ENCODE measurements around the gene RAB31.

Gene RAB31

DNA sequence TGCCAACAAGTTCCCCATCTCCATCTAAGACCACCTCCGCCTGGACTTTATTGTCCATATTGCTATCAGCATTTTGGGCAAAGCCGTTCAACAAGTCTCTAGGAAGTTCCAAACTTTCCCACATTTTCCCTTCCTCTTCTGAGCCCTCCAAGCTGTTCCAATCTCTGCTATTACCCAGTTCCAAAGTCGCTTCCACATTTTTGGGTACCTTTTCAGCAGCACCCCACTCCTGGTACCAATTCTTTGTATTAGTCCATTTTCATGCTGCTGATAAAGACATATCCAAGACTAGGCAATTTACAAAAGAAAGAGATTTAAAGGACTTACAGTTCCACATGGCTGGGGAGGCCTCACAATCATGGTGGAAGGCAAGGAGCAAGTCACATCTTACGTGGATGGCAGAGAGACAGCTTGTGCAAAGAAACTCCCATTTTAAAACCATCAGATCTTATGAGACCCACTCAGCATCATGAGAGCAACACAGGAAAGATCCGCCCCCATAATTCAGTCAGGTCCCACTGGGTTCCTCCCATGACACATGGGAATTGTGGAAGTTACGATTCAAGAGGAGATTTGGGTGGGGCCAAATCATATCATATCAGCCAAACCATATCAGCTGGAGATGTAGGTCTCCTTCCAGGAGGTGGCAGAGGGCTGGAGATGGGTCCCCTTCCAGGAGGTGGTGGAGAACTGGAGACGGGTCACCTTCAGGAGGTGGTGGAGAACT lies 157.8 kb downstream of the RAB31 start:
- Histone ChIP-seq H3K4me3 (ENCODE audit: low read depth, low read length) (no peak overlapping the region), H3K9ac (no peak overlapping the region), H3K79me2 (no peaks in the 10 kb centered on the region), H3K27ac (no peak overlapping the region), H2AFZ (no peak overlapping the region), H3K4me2 (ENCODE audit: low read length) (no peak overlapping the region), H3K36me3 (ENCODE audit: control insufficient read depth, insufficient read depth, low read length) (no peaks in the 10 kb centered on the region), H3K9me3 (ENCODE audit: control insufficient read depth, low read length) (no peaks in the 10 kb centered on the region), H3K4me1 (no peaks in the 10 kb centered on the region), H3K27me3 (ENCODE audit: control insufficient read depth, insufficient read depth, low read length) (no peaks in the 10 kb centered on the region)
- TF ChIP-seq CTCF (IDR thresholded peaks at IDR 0.05): no peak

GRCh38 chr18:9866627-9867026 lies 158.5 kb downstream of the RAB31 start:
- no peak overlapping the region for H3K27ac ChIP-seq
- no peak overlapping the region for H3K4me3 ChIP-seq (ENCODE audit: low read depth, low read length)
- H3K36me3 ChIP-seq (ENCODE audit: control insufficient read depth, insufficient read depth, low read length): no peaks in the 10 kb centered on the region
- H3K27me3 ChIP-seq (ENCODE audit: control insufficient read depth, insufficient read depth, low read length): no peaks in the 10 kb centered on the region
- no peaks in the 10 kb centered on the region for H3K79me2 ChIP-seq
- H3K9ac ChIP-seq: no peak overlapping the region
- no peaks in the 10 kb centered on the region for H3K9me3 ChIP-seq (ENCODE audit: control insufficient read depth, low read length)
- H3K4me2 ChIP-seq (ENCODE audit: low read length): no peak overlapping the region
- no peak for TF ChIP-seq CTCF (IDR thresholded peaks at IDR 0.05)
- H2AFZ ChIP-seq: no peak overlapping the region
- no peaks in the 10 kb centered on the region for H3K4me1 ChIP-seq

GRCh38 chr18:9867071-9867594 lies 159.0 kb downstream of the RAB31 start:
- TF ChIP-seq CTCF (IDR thresholded peaks at IDR 0.05): no peak
- H3K36me3 ChIP-seq (ENCODE audit: control insufficient read depth, insufficient read depth, low read length): no peaks in the 10 kb centered on the region
- H2AFZ ChIP-seq: no peak overlapping the region
- no peaks in the 10 kb centered on the region for H3K9me3 ChIP-seq (ENCODE audit: control insufficient read depth, low read length)
- no peak overlapping the region for H3K4me2 ChIP-seq (ENCODE audit: low read length)
- H3K79me2 ChIP-seq: no peaks in the 10 kb centered on the region
- H3K27ac ChIP-seq: no peak overlapping the region
- H3K4me3 ChIP-seq (ENCODE audit: low read depth, low read length): no peak overlapping the region
- H3K4me1 ChIP-seq: no peaks in the 10 kb centered on the region
- no peak overlapping the region for H3K9ac ChIP-seq
- H3K27me3 ChIP-seq (ENCODE audit: control insufficient read depth, insufficient read depth, low read length): no peaks in the 10 kb centered on the region

GRCh38 chr18:9868857-9869714 lies 161.0 kb downstream of the RAB31 start:
- no peaks in the 10 kb centered on the region for H3K36me3 ChIP-seq (ENCODE audit: control insufficient read depth, insufficient read depth, low read length)
- H2AFZ ChIP-seq: no peak overlapping the region
- H3K27ac ChIP-seq: no peak overlapping the region
- TF ChIP-seq CTCF (IDR thresholded peaks at IDR 0.05): no peak
- no peaks in the 10 kb centered on the region for H3K4me1 ChIP-seq
- no peaks in the 10 kb centered on the region for H3K27me3 ChIP-seq (ENCODE audit: control insufficient read depth, insufficient read depth, low read length)
- no peak overlapping the region for H3K9ac ChIP-seq
- no peak overlapping the region for H3K4me2 ChIP-seq (ENCODE audit: low read length)
- H3K4me3 ChIP-seq (ENCODE audit: low read depth, low read length): no peak overlapping the region
- H3K9me3 ChIP-seq (ENCODE audit: control insufficient read depth, low read length): no peaks in the 10 kb centered on the region
- H3K79me2 ChIP-seq: no peaks in the 10 kb centered on the region
